Measurements from ENCODE around the gene METTL27.

The METTL27 gene

DNA sequence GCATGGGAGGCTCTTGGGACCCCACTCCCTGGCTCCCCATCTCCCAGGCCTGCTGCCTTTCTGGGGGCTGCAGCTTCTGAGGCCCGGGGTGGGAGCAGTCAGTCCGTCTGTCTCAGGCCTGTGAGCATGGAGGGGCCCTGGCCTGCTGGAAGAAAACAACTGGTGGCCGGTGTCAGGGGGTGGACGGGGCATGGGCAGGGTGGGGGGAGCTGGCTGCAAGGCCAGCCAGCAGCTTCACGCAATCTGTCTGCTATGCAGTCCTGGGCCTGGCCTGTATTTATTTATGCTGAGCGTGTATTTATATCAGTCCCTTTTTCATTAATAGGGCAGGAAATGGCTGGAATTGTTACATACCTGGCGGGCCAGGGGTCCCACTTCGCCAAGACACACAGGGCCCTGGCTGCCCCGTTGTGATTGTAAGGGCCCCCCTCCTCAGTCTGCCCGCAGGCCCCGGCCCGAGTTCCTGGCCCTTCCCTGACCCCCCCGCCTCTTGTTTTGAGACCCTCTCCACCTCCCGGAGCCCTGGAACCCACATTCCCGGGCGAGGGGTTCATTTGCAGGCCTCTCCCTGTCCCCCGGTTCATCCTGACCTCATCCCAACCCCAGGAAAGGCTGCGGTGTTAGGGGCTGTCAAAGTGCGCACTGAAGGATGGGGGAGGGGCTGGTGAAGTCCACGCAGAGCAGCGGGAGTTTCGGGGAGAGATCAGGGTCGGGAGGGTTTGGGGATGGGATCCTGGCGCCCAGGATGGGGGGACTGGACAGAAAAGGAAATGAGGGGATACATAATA lies 26.9 kb upstream of the METTL27 start:
- H3K4me3 ChIP-seq (ENCODE audit: control insufficient read depth, low read depth, low read length): no peak overlapping the region
- DNase-seq (ENCODE audit: low read depth): no peak
- TF ChIP-seq CTCF (conservative IDR thresholded peaks at IDR 0.05; ENCODE audit: control insufficient read depth, insufficient read depth, low read depth, low read length): no peak

GRCh38 chr7:73866446-73866767 lies 24.1 kb upstream of the METTL27 start:
- no peak for TF ChIP-seq CTCF (conservative IDR thresholded peaks at IDR 0.05; ENCODE audit: control insufficient read depth, insufficient read depth, low read depth, low read length)
- no peak overlapping the region for H3K4me3 ChIP-seq (ENCODE audit: control insufficient read depth, low read depth, low read length)
- no peak for DNase-seq (ENCODE audit: low read depth)

- TF ChIP-seq CTCF (conservative IDR thresholded peaks at IDR 0.05; ENCODE audit: control insufficient read depth, insufficient read depth, low read depth, low read length): peak; percentile 65
- no peak overlapping the region for H3K4me3 ChIP-seq (ENCODE audit: control insufficient read depth, low read depth, low read length)
- DNase-seq (ENCODE audit: low read depth): peak; percentile 60
Measured at GRCh38 chr7:73865738-73866445, 23.6 kb upstream of the METTL27 start.

DNA sequence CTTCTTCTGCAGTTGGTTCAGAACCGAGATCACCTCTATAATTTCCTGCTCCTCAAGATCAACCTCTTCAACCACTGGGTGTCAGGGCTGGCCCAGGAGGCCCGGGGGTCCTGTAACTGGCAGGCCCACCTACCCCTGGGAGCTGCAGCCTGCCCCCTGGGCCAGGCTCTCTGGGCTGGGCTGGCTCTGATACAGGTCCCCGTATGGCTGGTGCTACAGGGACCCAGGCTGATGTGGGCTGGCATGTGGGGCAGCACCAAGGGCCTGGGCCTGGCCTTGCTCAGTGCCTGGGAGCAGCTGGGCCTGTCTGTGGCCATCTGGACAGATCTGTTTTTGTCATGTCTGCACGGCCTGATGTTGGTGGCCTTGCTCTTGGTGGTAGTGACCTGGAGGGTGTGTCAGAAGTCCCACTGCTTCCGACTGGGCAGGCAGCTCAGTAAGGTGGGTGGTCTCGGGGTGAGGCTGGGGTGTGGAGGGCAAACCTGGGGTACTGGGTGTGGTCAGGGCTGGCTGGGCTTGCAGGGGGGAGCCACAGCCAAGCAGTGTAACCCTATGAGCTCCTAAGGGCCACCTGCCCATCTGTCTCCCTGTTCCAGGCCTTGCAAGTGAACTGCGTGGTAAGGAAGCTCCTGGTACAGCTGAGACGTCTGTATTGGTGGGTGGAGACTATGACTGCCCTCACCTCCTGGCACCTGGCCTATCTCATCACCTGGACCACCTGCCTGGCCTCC lies 22.8 kb upstream of the METTL27 start:
- no peak for TF ChIP-seq CTCF (conservative IDR thresholded peaks at IDR 0.05; ENCODE audit: control insufficient read depth, insufficient read depth, low read depth, low read length)
- no peak overlapping the region for H3K4me3 ChIP-seq (ENCODE audit: control insufficient read depth, low read depth, low read length)
- DNase-seq (ENCODE audit: low read depth): no peak

DNA sequence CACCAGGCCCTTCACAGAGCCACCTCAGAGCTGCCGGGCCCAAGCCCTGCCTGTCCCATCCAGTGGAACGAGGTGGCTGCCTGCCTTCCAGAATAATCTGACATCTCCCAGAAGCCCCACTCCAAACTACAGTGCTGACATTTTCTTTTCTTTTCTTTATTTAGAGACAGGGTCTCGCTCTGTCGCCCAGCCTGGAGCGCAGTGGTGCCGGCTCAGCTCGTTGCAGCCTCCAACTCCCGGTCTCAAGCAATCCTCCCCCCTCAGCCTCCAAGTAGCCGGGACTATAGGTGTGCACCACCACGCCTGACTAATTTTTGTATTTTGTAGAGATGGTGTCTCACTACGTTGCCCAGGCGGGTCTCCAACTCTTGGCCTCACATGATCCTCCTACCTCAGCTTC lies 19.0 kb upstream of the METTL27 start:
- DNase-seq (ENCODE audit: low read depth): no peak
- no peak overlapping the region for H3K4me3 ChIP-seq (ENCODE audit: control insufficient read depth, low read depth, low read length)
- TF ChIP-seq CTCF (conservative IDR thresholded peaks at IDR 0.05; ENCODE audit: control insufficient read depth, insufficient read depth, low read depth, low read length): no peak

GRCh38 chr7:73860859-73861258 lies 18.5 kb upstream of the METTL27 start, which contains the start of gene TMEM270:
TMEM270 (plus strand) TSS chr7:73861159; CDS start chr7:73861195, 36 bp downstream.
- TF ChIP-seq CTCF (conservative IDR thresholded peaks at IDR 0.05; ENCODE audit: control insufficient read depth, insufficient read depth, low read depth, low read length): no peak
- no peak for DNase-seq (ENCODE audit: low read depth)
- H3K4me3 ChIP-seq (ENCODE audit: control insufficient read depth, low read depth, low read length): no peak within 1 kb of the TSS

All from fibroblast of mammary gland (primary cell).